ENCODE data around the gene UBASH3B.

- TF ChIP-seq CTCF (IDR thresholded peaks at IDR 0.05) (no peak), POLR2AphosphoS5 (IDR thresholded peaks at IDR 0.05) (no peak), POLR2A (IDR thresholded peaks at IDR 0.05) (no peak), EP300 (IDR thresholded peaks at IDR 0.05) (no peak)
These were observed 53.7 kb downstream of the UBASH3B start for GRCh38 chr11:122709039-122709760.

All from gastroesophageal sphincter (tissue), 3 donors.